Stimulated activated CD8-positive, alpha-beta memory T cell treated with anti-CD3 and anti-CD28 coated beads, Interleukin-15, amount 100 ng/mL, for 4 hours (primary cell): Measurements from ENCODE around the gene TTC33.
A peak's percentile ranks its signal among the peaks of the same experiment; 100 is the strongest.
"Not testable (repeated sequence)": the region's sequence is repeated elsewhere in the genome, so short reads cannot be mapped to it uniquely, and the experiment has no call there.

Experiments
- DNase-seq, 2 donors: peaks; one replicate each; pipeline ENCODE4 v3.0.0-alpha.2; 2020; ENCODE audit warnings: low read depth in 2 of 2

TTC33 gene

DNA sequence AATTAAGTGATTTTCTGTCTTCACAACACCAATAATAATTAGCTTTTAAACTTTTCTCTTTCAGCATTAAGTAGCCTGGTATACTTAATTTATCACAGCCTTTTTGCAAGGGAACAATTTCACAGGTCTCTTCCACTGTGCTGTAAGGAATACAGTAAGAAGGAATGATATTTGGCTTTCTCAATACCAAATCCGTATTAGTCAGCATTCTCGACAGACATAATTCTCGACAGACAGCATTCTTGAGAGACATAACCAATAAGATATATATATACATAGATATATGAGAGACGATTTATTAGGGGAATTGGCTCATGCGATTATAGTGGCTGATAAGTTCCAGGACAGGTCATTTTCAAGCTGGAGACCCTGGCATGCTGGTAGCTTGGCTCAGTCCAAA, 24.4 kb upstream of the TTC33 start:
- DNase-seq: no peak

DNA sequence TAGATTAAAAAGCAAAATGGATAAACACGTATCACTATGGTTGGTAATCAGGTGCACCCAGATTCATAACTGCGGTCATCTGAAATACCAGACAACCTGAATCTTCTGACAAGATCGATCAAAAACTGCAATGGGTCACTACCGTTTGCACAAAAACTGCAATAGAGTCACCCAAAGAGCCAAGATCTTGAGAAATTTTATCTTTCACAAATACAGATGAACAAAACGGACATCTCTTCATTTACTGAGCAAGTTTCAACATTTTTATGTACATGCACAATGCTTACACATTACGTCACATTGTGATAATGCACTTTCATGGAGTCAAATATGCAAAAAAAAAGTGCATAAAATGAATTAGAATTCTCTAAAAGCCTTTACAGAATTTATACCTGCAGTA, 23.8 kb upstream of the TTC33 start:
- DNase-seq: no peak

DNA sequence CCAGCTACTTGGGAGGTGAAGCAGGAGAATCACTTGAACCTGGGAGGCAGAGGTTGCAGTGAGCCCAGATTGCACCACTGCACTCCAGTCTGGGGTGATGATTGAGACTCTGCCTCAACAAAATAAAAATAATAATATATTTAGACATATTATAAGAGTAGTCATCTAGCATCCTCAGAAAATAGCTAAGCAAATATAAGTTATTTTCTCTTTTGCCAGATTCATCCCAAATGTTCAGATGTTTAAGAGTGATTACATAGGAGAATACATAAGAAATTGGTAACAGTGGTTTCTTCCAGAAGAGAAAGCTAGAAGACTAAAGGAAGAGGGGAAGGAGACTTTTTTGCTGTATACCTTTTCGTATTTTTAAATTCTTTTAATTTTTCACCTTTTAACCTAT, 22.4 kb upstream of the TTC33 start:
- DNase-seq: no peak

DNA sequence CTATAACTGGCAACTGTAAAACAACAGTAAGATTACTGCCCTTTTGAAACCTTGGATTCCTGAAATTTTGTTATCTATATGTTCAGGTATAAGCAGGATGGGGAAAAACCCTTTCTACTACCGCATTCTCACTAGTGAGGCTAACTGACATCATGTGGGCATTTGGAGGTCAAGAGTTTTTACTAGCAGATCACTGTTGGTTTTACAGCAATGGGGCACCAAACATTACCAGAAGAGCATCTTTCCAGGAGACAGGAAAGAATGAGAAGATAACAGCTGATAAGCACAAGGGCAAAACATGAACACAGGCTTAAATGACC, 20.9 kb upstream of the TTC33 start:
- no peak for DNase-seq

DNA sequence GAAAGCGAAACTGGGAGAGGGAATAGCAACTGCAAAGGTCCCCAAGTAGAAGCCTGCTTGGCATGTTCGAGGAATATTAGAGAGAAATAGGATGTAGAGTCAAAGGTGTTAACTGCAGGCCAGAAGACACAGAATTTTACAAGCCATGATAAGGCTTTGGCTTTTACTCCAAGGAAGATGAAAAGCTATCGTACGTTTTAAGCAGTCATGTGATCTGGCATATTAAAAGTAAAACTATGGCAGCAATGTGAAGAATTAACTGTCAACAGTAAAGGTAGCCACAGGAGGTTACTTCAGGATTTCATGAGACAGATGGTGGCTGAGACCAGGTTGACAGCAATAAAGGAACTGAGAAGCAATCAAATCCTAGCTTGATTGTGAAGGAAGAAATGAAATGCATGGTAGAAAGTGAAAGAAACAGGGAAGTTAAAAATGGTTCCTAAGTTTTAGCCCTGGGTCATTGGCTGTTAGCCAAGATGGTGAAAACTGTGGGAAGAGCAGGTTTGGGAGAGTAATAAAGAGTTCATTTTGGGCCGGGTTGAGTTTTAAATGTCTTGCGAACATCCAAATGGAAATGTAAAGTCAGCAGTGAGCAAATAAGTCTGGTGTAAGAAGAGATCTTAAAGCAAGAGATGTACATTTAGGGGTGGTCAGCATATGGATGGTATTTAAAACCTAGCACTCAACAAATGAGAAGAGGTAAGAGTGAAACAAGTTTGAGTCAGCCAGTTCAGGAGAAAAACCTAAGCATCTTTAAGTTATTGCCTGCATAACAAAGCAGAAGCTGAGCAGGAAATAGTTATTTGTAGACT, 20.3 kb upstream of the TTC33 start:
- no peak for DNase-seq

DNA sequence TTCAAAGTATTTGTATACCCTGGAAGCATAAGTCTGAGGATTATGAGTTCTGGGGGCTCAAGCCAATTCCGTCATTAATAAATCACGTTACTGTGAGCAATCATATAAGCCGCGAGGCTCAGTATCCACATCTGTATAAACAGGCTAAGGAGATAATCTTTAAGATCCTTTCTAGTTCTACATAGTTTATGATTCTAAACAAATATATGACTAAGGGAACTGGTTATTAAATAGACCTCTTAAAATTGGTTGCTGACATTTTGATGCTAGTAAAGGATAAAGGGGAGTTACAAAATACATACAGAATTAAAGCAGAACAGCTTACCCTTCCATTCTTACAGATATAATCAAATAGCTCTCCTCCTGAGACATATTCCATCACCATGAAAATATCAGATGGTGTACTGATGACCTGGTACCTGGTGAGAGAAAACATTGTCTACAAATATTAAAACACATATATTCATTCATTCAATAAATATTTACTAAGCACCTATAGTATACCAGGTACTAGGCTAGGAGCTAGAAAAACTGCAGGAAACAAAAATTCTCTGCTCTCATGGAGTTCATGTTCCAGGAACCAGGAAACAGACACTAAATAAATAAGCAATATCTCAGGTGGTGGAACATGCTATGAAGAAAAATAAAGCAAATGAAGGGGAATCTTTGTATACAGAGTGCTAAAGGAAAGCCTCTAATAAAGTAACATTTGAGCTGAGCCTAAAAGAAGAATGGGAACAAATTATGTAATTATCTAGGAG, 19.5 kb upstream of the TTC33 start:
- DNase-seq: no peak

DNA sequence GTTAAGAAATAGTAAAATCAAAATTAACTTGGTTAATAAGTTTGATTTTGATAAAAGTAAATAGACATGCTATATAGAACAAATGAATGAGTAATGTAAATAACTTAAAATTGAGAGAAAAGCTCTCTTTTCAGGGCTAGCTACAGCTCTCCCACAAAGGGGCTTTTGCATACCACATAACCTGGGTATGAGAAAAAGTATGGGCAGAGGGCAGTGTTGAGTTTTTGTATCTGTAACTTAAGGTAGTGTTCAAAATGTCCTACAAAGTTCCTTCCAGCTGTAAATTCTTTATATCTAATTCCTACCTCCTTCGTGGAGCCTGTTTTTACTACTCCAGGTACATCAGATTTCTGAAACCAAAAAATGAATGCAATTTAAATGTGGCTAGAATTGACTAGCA, 18.9 kb upstream of the TTC33 start:
- DNase-seq: no peak

DNA sequence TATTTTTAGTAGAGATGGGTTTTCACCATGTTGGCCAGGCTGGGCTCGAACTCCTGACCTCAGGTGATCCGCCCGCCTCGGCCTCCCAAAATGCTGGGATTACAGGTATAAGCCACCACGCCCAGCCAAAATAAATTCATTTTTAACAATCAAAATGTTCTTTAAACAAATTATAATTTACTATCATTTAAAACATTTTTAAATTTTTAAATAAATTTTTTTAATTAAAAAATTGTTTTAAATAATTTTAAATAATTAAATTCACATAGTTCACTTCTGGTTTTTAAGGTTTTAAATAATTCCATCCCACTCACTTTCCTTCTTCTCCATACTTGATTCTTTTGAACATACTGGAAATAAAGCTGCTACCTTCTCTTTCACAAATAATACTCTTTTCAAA, 15.0 kb upstream of the TTC33 start:
- DNase-seq: no peak

DNA sequence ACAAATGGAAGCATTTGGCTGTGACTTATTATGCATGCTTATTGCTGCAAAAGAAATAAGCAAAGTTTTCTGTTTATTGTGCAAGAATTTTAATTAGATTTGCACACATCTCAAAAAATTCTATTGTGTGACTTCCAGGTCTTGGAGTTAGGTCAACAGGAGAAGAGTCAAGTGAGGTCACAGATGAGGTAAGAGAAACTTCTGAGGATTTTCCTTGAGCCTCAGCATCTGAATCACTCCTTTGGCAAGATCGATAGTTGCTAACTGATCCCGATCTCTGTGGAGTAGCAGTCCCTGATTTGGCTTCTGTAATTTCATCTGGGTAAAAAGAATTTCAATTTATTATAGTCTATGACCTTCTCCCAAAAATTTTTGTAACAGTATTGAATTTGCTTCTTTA, 6.9 kb upstream of the TTC33 start:
- DNase-seq: no peak

DNA sequence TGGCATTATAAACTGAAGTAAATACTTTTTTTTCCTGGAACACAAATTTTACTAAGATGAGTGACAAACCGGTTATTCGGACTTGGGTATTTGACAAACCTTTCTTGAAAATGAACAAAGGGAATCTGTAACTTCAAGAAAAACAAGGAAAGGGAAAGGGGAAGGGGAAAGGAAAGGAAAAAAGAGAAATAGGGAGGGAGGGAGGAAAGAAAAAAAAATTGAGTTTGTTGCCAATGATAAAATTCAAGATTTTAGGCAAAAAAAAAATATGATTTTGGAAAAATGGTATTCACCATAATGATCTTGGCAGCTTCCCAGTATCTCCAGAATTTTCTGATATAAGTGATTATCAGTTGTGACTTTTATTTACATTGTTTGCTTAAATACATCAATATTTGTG, 1.6 kb upstream of the TTC33 start:
- no peak for DNase-seq

DNA sequence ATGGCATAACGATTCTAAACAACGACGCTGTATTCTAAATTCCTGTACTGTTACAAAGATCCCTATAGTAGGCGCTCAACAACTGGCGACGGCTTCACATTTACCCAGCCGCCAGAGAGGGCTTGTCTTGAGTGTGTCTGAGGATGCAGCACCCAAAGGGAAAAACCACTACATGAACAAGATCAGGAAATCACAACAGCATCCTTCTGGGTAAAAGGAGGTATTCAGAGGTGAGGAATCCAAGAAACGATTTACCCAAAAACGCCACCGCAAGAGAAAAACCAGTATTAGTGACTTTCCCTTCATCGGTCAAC, 711 bp downstream of the TTC33 start:
- DNase-seq: peak; percentile 14 to 43

DNA sequence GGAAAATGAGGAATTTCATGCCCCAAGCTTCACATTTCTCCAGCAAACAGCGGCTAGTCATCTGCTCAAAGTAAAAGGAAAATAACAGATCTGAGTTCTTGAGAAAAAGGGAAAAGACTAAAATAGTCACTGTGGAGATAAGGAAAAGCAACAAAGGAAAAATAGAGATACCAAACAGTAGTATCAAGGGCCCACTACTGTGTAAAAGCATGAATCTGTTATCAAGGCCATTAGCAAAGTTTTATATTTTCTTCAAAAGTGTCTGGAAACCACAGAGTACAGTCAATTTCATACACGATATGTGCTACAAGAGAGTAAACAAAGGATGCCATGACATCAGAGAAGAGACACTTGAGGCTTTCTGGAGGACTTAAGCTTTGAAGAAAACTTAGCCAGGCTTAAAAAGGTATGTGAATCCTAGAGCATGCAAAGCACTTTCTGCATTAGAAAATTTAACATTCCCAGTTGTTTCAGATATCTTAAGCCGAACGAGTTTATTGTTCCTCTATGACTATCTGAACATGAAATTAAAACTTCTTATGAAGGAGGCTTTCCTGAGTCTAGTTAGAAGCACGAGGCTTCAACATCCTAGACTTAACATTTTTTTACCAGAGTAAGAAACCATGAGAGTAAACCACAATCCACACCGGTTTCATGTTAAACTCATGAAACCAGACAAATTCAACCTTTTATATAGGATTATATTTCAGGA, 1.2 kb downstream of the TTC33 start:
- no peak for DNase-seq

DNA sequence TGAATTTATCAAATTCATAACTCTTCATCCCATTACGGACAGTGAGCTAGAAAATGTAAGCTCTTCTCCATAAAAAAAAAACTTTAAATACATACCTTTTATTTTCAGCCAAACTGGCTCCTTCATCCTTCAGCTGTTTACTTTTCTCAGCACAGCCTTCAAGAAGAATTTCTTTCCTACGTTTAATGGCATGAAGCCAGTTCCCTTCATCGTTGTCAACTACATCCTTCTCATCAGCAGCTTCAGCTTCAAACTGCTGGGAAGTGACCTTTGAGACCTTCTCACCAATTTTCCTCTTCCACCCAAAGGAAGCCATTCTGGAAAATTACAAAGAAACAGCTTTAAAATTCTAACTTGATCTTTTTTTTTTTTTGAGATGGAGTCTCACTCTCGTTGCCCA, 9.1 kb downstream of the TTC33 start:
- DNase-seq: no peak

DNA sequence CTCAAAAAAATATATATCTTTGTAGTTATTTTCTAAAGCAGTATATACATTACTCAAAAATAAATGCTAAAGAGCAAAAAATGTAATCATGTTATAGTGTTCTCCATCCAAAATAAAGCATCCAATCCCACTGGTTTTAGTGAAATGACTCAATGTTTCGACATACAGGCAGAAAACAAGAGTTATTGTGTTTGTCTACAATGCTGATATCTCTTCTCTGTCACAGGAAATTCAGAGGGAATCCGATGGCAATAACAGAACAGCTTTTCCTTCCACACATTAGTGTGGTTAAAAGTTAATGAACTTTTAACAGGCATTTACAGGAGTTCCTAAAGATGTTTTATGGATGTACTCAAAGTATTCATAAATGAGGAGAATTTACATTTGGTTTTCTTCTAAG, 12.0 kb downstream of the TTC33 start:
- no peak for DNase-seq

DNA sequence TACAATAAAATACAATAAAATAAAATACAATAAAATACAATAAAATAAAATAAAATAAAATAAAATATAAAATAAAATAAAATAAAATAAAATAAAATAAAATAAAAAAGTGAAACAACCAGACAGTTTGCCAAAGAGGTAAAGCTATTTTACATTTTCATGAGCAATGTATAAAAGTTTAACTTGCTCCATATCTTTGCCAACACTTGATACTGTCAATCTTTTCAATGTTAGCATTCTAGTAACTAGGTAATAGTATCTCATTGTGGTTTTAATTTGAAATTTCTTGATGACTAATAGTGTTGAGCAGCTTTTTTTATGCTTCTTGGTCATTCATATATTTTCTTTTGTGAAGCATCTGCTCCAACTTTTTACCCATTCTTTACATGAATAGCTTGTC, 17.3 kb downstream of the TTC33 start:
- no peak for DNase-seq

DNA sequence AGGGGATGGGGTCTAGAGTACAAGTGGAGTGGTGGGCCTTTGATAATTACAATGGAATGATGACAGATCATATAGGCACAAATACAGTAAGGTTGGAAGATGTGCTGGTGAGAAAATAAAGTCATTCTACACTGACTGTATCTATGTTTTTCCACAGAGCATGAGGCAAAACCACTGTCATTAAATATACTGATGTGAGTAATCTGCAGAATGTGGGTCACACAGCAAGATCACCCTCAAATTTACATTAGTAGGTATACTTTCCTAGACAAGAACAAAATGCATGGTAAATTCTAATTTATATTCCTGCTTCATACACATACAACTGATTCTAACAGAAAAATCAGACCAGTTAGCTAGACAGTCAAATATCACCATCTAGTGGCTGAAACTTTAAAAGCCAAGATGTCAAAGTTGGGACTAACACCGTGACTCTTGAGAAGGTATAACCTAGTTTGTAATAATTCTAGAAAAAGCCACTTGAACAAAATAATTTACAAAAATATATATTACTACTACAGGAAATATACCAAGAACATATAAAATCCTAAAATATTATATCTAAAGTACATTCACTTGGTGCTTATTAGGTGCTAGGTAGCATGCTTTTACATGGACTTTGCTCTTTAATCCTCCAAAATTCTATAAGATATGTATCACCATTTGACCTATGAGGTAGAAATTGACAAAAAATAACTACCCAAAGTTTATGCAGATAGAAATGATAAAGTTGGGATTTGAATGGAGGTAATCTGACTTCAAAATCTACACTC, 19.5 kb downstream of the TTC33 start:
- DNase-seq: no peak

DNA sequence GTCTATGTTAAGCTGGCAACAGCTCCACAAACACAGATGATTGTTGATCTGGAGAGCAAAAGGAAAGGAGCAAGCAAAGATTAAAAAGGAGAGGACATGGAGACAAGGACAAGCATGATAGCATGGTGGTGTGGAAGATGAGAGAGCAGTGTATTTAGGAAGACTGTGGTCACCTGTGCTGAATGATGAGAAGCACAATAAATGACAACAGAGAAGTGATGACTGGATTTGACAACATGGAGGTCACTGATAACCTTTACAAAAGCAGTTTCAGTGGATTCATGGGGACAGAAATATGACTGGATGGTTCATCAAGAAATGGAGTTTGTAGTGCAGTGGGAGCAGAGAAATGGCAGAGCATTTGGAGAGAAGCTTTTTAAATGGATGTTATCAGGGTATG, 20.2 kb downstream of the TTC33 start:
- DNase-seq: no peak

DNA sequence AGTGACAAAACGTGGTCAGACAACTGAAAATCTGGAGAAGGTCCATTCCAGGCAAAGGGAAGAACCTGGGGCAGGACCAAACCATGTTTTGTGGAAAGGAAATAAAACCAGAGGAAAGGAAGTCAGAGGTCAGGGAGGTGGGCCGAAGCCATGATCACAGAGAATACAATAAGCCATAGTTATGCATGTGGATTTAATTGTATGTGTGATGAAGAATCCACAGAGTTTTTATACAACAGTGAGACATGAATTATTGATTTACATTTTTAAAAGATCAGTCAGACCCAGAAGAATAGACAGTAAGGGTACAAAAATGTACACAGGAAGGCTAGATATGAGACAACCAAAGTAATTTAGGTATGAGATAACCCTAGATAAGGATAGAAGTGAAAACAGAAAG, 20.8 kb downstream of the TTC33 start:
- DNase-seq: no peak

DNA sequence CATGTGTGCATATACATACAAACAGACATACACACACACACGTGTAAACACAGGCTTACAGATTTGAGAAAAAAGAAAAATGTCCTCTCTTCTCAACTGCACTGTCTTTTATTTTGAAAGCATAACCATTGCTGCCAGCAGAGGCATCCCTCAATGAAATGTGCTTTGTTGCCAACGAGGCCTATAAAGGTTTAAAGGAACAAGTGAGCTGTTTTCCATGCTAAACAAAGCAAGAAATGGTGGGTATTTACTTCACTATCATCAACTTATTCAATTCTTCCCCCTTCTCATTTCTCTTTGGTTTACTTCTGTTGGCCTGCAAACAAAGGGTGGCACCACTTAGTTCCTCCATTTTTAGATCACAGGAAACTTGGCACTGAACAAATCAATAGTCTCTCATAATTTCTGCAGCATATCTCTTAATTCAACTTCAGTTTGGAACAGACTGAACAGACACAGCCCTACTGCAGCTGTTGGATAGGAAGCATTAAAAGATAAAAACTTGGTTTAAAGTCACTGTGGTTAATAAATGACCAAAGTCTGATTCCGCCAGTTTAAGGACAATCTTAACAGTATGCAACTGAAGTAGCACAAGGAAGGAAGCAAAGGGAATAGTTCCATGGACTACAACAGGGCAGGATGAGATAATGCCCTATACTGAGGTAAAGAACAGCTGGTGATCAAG, 21.7 kb downstream of the TTC33 start:
- no peak for DNase-seq

DNA sequence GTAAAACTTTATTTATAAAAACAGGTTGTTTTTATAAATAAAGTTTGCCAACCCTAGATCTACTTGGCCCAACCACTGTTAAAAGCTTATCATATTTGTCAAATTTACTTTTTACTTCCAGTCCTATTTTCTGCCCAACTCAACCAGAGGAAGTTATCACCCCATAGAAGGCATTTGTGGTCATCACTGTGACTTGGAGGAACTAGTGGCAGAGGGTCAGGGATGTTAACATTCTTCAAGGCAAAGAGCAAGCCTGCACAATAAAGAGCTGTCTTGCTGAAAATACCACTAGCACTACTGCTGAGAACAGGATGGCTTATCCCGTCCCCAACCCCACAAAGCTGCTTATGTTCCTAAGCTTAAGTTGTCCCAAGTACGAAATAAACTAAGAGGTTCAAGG, 22.3 kb downstream of the TTC33 start:
- DNase-seq: no peak

DNA sequence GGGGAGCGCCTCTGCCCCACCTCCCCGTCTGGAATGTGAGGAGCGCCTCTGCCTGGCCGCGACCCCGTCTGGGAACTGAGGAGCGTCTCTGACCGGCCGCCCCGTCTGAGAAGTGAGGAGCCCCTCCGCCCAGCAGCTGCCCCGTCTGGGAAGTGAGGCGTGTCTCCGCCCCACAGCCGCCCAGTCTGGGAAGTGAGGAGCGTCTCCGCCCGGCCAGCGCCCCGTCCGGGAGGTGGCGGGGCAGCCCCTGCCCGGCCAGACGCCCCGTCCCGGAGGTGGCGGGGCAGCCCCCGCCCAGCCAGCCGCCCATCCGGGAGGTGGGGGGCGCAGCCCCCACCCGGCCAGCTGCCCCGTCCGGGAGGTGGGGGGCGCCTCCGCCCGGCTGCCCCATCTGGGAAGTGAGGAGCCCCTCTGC, 33.3 kb downstream of the TTC33 start:
- DNase-seq: not testable (repeated sequence)

DNA sequence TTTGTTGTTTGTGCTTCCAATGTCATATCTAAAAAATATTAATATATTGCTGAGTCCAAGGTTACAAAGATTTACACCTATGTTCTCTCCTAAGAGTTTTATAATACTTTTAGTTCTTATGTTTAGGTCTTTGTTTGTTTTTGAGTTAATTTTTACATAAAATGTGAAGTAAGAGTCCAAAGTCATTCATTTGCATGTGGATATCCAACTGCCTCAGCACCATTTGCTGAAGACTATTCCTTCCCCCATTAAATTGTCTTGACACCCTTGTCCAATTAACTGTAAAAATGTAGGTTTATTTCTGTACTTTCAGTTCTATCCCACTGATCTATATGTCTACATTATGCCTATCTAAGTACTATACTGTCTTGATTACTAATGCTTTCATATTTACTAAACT, 35.7 kb downstream of the TTC33 start:
- DNase-seq: no peak
